Measurements from ENCODE around the gene GNGT1. TPM values are rescaled to one million over a fixed set of nuclear protein-coding genes. Genes with fewer than 3 reads are reported as not detected.

GNGT1 gene
- total and polyA plus RNA-seq, 2 of the 8 experiments (the other 6 are each of a cell fraction or from before 2014, with no cell fraction given): 0.26 TPM; not detected in 1

- no peak for TF ChIP-seq CBX8 (IDR thresholded peaks at IDR 0.05; ENCODE audit: borderline replicate concordance, low read depth, low read length)
- no peak for TF ChIP-seq BCL11A (IDR thresholded peaks at IDR 0.05; ENCODE audit: low read depth in 2 of 2, low read length in 2 of 2)
- no peak for TF ChIP-seq TCF12 (IDR thresholded peaks at IDR 0.05; ENCODE audit: low read depth, low read length)
These were observed 31.9 kb downstream of the GNGT1 start (continued) for GRCh38 chr7:93938293-93938692.
